ENCODE measurements around the gene TGFB1I1.
A peak's percentile ranks its signal among the peaks of the same experiment; 100 is the strongest.
"Not testable (repeated sequence)": the region's sequence is repeated elsewhere in the genome, so short reads cannot be mapped to it uniquely, and the experiment has no call there.

The TGFB1I1 gene

DNA sequence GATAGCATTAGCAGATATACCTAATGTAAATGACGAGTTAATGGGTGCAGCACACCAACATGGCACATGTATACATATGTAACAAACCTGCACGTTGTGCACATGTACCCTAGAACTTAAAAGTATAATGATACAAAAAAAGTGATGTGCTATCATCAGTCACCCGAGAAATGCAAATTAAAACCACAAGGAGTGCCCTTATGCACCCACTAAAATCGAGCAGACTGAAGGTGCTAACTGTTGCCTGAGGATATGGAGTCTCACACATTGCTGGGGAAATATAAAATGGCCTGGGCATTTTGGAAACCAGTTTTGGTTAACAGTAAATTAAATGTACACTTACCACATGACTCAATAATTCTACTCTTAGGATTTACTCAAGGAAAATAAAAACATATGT, 32.9 kb upstream of the TGFB1I1 start:
- H3K9me3 ChIP-seq (ENCODE audit: control insufficient read depth, insufficient read depth, low read length); H3K9ac ChIP-seq (ENCODE audit: low read depth, low read length); H3K4me1 ChIP-seq (ENCODE audit: insufficient read depth, low read length); H3K36me3 ChIP-seq (ENCODE audit: insufficient read depth, low read length): not testable (repeated sequence)

DNA sequence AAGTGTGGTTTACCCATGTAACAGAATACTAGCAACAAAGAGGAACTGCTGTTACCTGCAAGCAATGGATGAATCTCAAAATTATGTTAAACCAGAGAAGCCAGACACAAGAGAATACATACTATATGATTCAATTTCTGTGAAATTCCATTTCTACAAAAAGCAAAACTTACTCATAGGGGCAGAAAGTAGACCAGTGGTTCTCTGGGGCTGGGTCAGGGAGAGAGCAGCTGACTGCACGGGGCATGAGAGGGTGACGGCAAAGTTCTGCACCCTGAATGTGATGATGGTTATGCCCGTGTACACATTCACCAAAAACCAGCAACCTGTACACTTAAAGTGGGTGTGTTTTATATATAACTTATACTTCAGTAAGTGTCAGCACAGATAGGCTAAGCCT, 32.4 kb upstream of the TGFB1I1 start:
- H3K4me1 ChIP-seq (ENCODE audit: insufficient read depth, low read length) = peaks cover 3% of the 10 kb centered on the region; the same call in 1 of the 2 replicates
- H3K9ac ChIP-seq (ENCODE audit: low read depth, low read length) = no peak overlapping the region
- no peaks in the 10 kb centered on the region for H3K36me3 ChIP-seq (ENCODE audit: insufficient read depth, low read length)
- no peaks in the 10 kb centered on the region for H3K9me3 ChIP-seq (ENCODE audit: control insufficient read depth, insufficient read depth, low read length)

DNA sequence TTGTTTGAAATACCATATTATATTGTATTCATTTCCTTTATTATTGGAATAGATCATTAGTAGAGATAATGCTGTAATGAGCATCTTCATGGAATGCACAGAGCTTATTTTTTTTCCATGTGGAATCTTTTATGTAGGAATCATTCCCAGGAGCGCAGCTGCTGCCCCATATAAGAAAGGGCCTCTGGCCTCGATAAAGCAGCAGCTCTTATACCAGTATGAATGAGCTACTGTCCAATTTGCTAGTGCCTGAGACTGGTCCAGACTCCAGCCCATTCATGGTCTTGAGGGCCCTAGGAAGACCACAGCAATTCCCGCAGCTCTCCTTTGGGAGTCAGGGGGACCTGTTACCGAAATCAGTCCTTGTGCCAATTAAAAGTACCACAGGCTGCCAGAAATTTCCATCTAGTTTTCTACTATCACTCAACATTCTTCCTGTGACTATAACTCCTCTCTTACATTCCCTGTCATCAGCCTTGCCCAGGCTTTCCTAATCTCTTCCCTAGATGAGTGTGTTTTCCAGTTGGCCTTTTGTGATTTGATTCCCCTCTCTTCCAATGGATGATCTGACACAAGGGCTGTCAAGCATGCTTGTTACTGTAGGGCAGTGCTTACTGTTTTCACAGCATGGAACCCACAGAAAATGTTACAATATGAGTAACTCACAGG, 31.3 kb upstream of the TGFB1I1 start:
- peaks cover 3% of the 10 kb centered on the region; the same call in 1 of the 2 replicates for H3K4me1 ChIP-seq (ENCODE audit: insufficient read depth, low read length)
- H3K36me3 ChIP-seq (ENCODE audit: insufficient read depth, low read length) = no peaks in the 10 kb centered on the region
- no peak overlapping the region for H3K9ac ChIP-seq (ENCODE audit: low read depth, low read length)
- H3K9me3 ChIP-seq (ENCODE audit: control insufficient read depth, insufficient read depth, low read length) = no peaks in the 10 kb centered on the region

DNA sequence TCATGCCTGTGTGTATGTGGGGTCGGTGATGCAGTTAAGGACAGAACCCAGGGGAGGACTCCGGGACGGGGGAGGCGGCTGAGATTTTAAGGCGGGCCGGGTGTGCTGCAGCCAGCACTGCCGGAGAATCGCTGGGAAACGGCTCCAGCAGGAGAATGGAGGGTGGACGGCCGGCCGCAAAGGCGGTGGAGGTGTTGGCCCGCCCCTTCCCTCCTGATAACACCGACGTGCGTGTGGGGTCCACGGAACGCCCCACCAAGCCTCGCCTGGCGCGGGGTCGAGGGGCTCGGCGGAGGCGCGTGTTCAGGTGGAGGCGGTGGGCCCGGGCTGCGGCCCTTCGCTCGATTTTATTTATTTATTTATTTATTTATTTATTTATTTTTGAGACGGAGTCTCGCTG, 30.0 kb upstream of the TGFB1I1 start:
- Histone ChIP-seq H3K9ac (ENCODE audit: low read depth, low read length) (peak overlapping the region; percentile 90; the same call in 1 of the 2 replicates), H3K9me3 (ENCODE audit: control insufficient read depth, insufficient read depth, low read length) (no peaks in the 10 kb centered on the region), H3K4me1 (ENCODE audit: insufficient read depth, low read length) (peaks cover 3% of the 10 kb centered on the region; the same call in 1 of the 2 replicates), H3K36me3 (ENCODE audit: insufficient read depth, low read length) (no peaks in the 10 kb centered on the region)

DNA sequence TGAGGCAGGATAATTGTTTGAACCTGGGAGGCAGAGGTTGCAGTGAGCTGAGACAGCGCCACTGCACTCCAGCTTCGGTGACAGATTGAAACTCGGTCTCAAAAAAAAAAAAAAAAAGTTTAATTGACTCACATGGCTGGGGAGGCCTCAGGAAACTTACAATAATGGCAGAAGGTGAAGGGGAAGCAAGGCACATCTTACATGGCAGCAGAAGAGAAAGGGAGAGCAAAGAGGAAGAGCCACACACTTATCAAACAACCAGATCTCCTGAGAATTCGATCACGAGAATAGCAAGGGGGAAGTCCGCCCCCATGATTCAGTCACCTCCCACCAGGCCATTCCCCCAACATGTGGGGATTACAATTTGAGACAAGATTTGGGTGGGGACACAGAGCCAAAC, 26.0 kb upstream of the TGFB1I1 start:
- H3K36me3 ChIP-seq (ENCODE audit: insufficient read depth, low read length); H3K9ac ChIP-seq (ENCODE audit: low read depth, low read length); H3K4me1 ChIP-seq (ENCODE audit: insufficient read depth, low read length); H3K9me3 ChIP-seq (ENCODE audit: control insufficient read depth, insufficient read depth, low read length): not testable (repeated sequence)

DNA sequence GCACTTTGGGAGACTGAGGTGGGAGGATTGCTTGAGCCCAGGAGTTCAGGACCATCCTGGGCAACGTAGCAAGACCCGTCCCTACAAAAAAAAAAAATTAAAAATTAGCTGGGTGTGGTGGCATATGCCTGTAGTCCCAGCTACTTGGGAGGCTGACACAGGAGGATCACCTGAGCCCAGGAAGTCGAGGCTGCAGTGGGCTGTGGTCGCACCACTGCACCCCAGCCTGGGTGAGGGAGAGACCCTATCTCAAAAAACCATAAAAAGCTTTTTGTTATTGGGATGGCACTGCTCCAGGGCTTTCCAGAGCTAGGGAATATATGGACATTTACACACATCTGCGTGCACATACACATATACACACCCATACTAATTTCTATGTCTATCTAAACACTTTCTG, 20.8 kb upstream of the TGFB1I1 start:
- no peaks in the 10 kb centered on the region for H3K9me3 ChIP-seq (ENCODE audit: control insufficient read depth, insufficient read depth, low read length)
- no peak overlapping the region for H3K9ac ChIP-seq (ENCODE audit: low read depth, low read length)
- no peaks in the 10 kb centered on the region; the same call in 1 of the 2 replicates for H3K36me3 ChIP-seq (ENCODE audit: insufficient read depth, low read length)
- H3K4me1 ChIP-seq (ENCODE audit: insufficient read depth, low read length) = peaks cover 23% of the 10 kb centered on the region

DNA sequence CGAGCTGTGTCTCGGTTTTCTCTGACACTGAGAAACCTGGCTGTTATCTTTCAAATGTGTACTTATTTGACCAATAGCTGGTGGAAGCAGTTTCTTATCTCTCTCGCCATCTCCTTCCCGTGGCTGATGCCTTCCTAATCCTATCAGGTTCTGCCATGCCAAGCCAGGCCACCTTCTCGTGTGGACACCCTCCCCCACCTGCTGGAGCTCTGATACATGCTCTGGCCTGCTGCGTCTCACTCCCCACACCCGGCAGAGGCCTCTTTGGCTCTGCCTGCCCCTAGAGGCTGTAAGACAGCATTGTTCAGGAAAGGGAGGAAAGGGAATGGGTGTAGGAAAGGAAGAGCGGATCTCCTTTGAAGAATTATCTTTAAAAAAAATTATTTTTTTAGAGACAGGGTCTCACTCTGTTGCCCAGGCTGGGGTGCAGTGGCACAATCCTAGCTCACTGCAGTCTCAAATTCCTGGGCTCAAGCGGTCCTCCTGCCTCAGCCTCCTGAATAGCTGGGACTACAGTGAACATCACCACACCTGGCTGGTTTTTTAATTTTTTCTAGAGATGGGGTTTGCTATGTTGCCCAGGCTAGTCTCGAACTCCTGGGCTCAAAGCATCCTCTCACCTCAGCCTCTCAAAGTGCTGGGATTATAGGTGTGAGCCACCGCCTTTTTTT, 20.1 kb upstream of the TGFB1I1 start:
- no peaks in the 10 kb centered on the region; the same call in 1 of the 2 replicates for H3K36me3 ChIP-seq (ENCODE audit: insufficient read depth, low read length)
- no peaks in the 10 kb centered on the region for H3K9me3 ChIP-seq (ENCODE audit: control insufficient read depth, insufficient read depth, low read length)
- peaks cover 23% of the 10 kb centered on the region for H3K4me1 ChIP-seq (ENCODE audit: insufficient read depth, low read length)
- no peak overlapping the region for H3K9ac ChIP-seq (ENCODE audit: low read depth, low read length)

DNA sequence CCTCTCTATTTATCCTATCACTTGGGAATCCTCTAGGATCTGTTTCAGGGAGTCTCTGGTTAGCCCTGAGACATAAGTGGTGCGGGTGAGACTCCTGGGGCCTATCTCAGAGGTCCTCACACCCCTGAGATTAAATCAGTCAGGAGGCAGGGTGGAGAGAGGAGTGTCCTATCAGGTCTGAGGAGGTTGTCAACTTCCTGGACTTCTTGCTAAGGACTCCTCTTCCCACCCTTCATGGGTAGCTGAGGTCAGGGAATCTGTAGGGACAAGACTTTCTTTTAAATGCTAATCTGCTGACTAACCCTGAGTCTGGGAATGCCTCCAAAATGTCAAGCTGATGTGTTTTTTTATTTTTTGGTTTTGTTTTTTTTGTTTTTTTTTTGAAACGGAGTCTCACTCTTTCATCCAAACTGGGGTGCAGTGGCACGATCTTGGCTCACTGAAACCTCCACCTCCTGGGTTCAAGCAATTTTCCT, 19.3 kb upstream of the TGFB1I1 start:
- Histone ChIP-seq H3K4me1 (ENCODE audit: insufficient read depth, low read length) (peaks cover 23% of the 10 kb centered on the region), H3K9ac (ENCODE audit: low read depth, low read length) (no peak overlapping the region)

DNA sequence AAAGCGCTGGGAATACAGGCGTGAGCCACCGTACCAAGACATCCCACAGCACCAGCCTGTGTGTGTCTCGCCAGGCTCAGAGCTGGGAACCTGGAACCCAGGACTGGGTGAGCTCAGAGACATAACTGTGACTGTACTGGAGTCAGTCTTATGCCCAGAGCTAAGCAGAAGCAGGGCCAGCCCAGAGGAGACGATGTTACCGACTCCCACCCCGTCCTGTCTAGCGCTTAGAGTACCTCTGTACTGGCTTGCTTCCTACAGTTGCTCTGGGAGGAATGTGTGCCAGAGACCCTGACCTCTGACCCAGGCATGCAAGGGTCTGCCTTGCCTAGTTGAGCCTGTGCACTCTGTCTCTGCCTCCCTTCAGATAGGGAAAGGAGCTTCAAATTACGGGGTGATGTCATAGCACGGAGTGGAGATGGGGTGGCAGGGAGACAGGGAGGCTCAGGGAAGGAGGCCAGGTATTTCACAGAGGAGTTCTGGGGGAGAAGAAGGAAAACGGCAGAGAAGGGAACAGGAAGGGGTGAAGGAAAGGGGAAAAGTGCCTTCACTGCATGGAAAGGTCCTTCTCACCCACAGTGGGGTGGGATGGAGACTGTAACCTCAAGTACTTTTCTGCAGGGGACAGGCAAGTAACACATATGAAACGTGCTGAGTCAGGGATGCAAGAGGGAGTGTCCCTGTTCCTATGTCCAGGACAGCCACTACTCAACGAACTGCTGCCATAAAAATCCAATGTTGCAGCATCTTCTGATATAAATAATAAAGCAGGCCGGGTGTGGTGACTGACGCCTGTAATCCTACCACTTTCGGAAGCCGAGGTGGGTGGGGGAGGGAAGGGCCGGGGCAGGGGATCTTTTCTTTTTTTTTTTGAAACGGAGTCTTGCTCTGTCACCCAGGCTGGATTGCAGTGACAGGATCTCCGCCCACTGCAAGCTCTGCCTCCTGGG, 18.4 kb upstream of the TGFB1I1 start:
- H3K4me1 ChIP-seq (ENCODE audit: insufficient read depth, low read length) = peaks cover 23% of the 10 kb centered on the region
- no peak overlapping the region; the same call in 1 of the 2 replicates for H3K9ac ChIP-seq (ENCODE audit: low read depth, low read length)
- no peaks in the 10 kb centered on the region for H3K9me3 ChIP-seq (ENCODE audit: control insufficient read depth, insufficient read depth, low read length)
- H3K36me3 ChIP-seq (ENCODE audit: insufficient read depth, low read length) = no peaks in the 10 kb centered on the region; the same call in 1 of the 2 replicates

More for the DNA sequence above, 19.3 kb upstream of the TGFB1I1 start:
- Histone ChIP-seq H3K36me3 (ENCODE audit: insufficient read depth, low read length) (no peaks in the 10 kb centered on the region; the same call in 1 of the 2 replicates), H3K9me3 (ENCODE audit: control insufficient read depth, insufficient read depth, low read length) (no peaks in the 10 kb centered on the region)

DNA sequence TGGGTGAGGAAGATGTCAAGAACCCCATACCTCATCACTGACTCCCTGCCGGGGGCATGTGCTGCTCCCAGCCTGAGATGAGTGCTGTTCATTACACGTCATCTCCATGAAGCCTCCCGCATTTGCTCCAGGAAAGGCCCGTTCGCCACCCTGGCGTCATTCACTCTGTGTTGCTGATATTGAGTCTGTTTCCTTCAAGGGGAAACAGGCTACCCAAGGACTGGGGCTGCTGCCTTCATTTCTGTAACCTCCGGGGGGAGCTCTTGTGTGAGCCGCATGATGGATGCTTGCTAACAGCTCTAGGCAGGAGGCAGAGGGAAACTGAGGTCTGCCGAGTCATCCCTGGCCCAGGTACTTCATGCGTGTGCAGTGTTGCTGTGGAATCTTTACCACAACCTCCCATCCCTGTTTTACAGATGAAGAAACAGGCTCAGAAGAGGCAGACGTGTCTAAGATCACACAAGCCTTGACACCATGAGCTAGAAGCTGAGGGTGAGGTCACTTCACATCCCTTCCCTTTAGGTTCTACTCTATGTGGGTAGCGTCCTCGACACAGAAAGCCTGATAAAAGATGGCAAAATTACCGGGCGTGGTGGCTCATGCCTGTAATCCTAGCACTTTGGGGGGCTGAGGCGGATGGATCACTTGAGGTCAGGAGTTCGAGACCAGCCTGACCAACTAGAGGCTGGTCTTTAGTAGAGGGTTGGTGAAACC, 16.2 kb upstream of the TGFB1I1 start:
- Histone ChIP-seq H3K36me3 (ENCODE audit: insufficient read depth, low read length) (no peaks in the 10 kb centered on the region; the same call in 1 of the 2 replicates), H3K4me1 (ENCODE audit: insufficient read depth, low read length) (peaks cover 23% of the 10 kb centered on the region), H3K9ac (ENCODE audit: low read depth, low read length) (no peak overlapping the region)

DNA sequence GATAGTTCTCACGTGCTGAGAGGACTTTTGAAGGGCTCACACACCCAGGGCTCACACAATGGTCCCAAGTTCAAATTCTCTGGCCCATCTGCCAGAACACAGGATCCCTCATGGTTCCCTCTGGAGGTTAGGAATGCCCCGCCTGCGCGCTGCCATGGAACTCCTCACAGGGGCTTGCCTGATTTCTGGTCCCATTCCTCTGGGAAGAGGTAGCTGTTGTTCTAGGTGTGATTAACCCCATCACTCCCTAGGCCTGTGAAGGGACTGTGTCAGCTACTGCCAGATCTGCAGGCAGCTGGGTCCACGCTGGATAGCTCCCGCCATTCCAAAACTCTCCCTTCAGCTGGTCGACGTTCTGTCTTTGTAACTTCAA, 15.0 kb upstream of the TGFB1I1 start:
- no peaks in the 10 kb centered on the region for H3K9me3 ChIP-seq (ENCODE audit: control insufficient read depth, insufficient read depth, low read length)
- H3K36me3 ChIP-seq (ENCODE audit: insufficient read depth, low read length) = no peaks in the 10 kb centered on the region; the same call in 1 of the 2 replicates
- no peak overlapping the region for H3K9ac ChIP-seq (ENCODE audit: low read depth, low read length)
- H3K4me1 ChIP-seq (ENCODE audit: insufficient read depth, low read length) = peaks cover 21% of the 10 kb centered on the region

More for the DNA sequence above, 16.2 kb upstream of the TGFB1I1 start:
- no peaks in the 10 kb centered on the region for H3K9me3 ChIP-seq (ENCODE audit: control insufficient read depth, insufficient read depth, low read length)

DNA sequence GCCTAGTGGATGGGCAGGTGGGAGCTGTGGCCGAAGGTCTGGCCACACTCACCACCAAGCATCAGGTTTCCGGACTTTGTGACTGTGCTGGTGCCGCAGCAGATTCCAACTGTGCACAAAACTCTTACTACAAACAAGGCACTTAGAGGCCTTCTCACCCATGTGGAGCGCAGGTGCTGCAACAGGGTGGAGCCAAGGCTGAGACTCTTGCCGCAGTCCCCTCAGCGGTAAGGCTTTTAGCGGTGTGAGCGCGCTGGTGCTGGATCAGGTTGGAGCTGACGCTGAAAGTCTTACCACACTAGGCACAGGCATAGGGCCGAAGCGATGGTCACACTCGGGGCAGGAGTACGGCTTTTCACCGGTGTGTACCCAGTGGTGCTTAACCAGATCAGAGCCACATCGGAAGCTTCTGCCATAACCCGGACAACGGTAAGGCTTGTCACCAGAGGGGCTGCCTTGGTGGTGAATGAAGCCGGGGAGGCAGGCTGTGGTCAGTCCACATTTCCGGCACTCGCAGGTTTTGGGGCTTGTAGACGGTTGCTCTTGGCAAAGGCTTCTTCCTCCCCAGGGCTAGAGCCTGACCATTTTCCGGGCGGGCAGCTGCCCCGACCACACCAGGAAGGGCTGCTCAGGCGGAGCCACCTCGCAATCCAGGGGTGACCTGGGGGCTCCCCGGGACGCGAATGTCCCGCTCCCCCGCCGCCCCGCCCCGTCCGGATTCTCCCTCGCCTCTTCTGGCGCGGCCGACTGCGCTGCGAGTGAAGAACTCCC, 13.7 kb upstream of the TGFB1I1 start:
- H3K9ac ChIP-seq (ENCODE audit: low read depth, low read length) = peak overlapping the region; percentile 97
- no peaks in the 10 kb centered on the region for H3K9me3 ChIP-seq (ENCODE audit: control insufficient read depth, insufficient read depth, low read length)
- peaks cover 9% of the 10 kb centered on the region for H3K4me1 ChIP-seq (ENCODE audit: insufficient read depth, low read length)
- H3K36me3 ChIP-seq (ENCODE audit: insufficient read depth, low read length) = no peaks in the 10 kb centered on the region; the same call in 1 of the 2 replicates
